PFSK-1 (cell line): ENCODE data around the gene ADAMTSL4.

Source experiments
- FOXP2 ChIP-seq: optimal IDR thresholded peaks from 2 replicates; pipeline ENCODE3; 2011; ENCODE audit warnings: borderline replicate concordance, control low read depth, inconsistent platforms; ENCODE audit not compliant: insufficient read depth; ENCODE audit errors: extremely low read length, extremely low read depth
- POLR2AphosphoS5 ChIP-seq: IDR thresholded peaks from 2 replicates; pipeline ENCODE4 v1.6.1; 2012; ENCODE audit warnings: low read depth, mild to moderate bottlenecking, control low read depth, low read length, moderate library complexity
- SIN3A ChIP-seq: IDR thresholded peaks from 2 replicates; pipeline ENCODE4 v1.6.1; 2012; ENCODE audit warnings: mild to moderate bottlenecking, low read length, moderate library complexity, borderline replicate concordance; ENCODE audit not compliant: insufficient read depth
- TAF1 ChIP-seq: IDR thresholded peaks from 2 replicates; pipeline ENCODE4 v1.6.1; 2012; ENCODE audit warnings: low read length, control low read depth, borderline replicate concordance; ENCODE audit not compliant: insufficient read depth
- TF ChIP-seq, protein P1 (sequence below), 2 experiments: IDR thresholded peaks; 2 replicates each; pipeline versions ENCODE4 v1.6.1 to v1.8.0; 2011 to 2012; ENCODE audit warnings: low read depth in 2 of 2, low read length in 2 of 2, control low read depth in 1 of 2, inconsistent platforms in 1 of 2, mild to moderate bottlenecking in 1 of 2, moderate library complexity in 1 of 2; ENCODE audit not compliant: insufficient read depth in 1 of 2

ADAMTSL4 gene

DNA sequence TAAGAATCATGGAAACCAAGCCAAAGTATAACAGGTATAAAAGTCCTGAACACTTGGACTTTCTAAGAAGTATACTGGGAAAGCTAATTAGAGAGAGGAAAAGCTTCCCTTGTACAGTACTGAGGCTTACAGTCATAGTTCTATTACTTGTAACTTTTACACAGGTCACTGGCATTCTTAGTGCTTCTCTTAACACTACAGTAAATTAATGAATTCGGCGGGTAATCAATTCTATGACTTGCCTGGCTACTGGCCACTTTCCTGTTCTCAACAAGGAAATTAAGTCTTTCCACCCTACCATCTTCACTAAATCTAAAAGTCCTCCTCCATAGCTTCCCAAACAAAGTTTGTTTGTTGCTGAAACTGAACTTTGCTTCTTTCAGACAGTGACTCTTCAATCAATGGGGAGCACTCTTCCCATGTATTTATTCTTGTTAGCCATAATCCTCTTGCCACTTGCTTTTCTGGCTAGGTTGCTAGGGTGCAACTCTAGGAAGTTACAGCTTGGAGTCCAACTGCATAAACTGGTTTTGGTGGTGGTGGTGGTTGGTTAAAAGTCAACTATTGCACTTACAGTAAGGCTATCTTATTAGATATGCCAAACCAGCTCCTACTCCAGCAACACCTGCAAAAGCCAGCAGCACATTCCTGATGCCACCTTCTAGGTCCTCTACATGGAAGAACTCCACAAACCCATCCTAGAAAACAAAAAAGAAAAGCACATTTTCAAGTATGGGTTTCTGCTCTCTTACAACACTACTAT, 27.8 kb downstream of the ADAMTSL4 start:
- TF ChIP-seq FOXP2 (no peak), TAF1 (no peak), POLR2AphosphoS5 (peak; percentile 49), SIN3A (no peak)

DNA sequence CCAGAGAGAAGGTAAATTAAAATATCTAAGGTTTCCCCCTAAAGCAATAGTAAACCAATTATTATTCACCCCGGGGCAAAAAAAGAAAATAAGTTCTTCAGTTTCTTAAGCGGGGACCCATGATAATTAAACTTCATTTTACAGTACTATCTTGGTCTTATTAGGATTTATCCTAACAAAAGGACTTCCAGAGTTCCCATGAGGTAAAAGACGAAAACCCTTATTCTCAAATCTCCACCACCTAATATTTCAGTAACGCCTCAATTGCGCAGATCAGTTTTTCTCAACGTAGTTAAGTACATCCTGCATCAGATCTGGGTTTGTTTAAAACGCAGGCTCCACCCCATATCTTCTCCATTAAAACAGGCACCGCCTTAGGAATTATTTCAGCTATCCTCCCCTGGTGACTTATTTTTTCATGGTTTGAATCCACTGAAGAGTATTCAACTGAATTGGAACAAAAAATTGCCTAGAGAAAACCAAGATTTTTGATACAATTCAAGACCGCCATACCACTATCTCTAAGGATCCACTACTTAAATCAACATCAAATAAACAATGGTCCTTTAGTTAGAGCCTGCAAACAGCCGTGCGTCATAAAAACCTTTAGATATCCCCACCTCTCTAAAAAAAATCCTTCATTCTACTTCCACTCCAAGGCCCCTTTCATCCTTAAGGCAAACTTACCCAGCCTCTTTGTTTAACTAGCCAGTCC, 28.5 kb downstream of the ADAMTSL4 start:
- TF ChIP-seq TAF1 (no peak), SIN3A (no peak), FOXP2 (no peak), POLR2AphosphoS5 (no peak; the same call in 1 of the 2 replicates)
- TF ChIP-seq, protein P1, sequence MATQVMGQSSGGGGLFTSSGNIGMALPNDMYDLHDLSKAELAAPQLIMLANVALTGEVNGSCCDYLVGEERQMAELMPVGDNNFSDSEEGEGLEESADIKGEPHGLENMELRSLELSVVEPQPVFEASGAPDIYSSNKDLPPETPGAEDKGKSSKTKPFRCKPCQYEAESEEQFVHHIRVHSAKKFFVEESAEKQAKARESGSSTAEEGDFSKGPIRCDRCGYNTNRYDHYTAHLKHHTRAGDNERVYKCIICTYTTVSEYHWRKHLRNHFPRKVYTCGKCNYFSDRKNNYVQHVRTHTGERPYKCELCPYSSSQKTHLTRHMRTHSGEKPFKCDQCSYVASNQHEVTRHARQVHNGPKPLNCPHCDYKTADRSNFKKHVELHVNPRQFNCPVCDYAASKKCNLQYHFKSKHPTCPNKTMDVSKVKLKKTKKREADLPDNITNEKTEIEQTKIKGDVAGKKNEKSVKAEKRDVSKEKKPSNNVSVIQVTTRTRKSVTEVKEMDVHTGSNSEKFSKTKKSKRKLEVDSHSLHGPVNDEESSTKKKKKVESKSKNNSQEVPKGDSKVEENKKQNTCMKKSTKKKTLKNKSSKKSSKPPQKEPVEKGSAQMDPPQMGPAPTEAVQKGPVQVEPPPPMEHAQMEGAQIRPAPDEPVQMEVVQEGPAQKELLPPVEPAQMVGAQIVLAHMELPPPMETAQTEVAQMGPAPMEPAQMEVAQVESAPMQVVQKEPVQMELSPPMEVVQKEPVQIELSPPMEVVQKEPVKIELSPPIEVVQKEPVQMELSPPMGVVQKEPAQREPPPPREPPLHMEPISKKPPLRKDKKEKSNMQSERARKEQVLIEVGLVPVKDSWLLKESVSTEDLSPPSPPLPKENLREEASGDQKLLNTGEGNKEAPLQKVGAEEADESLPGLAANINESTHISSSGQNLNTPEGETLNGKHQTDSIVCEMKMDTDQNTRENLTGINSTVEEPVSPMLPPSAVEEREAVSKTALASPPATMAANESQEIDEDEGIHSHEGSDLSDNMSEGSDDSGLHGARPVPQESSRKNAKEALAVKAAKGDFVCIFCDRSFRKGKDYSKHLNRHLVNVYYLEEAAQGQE (IDR thresholded peaks at IDR 0.05; ENCODE audit: insufficient read depth in 1 of 2, low read depth in 2 of 2, low read length in 2 of 2) = no peak

DNA sequence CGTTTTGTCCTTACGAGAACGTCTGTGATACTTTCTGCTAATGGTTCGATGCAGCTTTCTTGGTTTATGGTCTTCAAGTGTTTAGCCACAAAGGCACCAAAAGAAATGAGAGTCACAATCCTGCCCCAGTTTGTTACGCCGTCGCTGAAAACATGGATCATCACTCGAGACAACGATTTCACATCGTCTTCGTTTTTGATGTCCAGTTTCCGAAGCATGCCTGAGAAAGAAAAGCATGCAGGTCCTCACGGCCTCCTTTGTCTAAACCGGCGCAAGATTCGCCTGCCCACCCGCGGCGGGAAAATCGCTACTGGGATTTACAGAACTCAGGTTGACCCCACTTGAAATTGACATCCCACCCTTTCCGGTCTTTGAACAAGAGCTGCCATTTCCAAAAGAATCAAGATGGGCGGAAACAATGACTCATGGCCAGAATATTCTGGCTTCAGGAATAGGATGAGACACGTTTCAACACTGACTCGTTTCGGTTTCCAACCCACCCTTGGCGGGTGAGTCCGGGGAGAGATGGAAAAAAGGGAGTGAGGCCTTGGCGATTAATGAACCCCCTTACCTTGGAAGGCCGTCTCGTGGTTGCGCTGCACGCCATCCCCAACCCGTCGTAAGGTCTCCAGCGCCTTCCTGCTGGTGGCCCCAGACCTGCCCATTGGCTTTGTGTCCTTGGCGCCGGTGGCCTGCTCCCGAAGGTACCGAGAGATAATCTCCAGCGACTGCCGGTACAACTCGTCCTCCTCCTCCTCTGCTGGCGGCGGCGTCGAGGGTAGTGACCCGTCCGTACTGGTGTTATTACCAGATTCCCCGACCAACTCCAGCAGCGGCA, 29.3 kb downstream of the ADAMTSL4 start:
- TF ChIP-seq POLR2AphosphoS5 (no peak), FOXP2 (no peak), TAF1 (peak; percentile 55; the same call in 1 of the 2 replicates), SIN3A (peak; percentile 88; the same call in 1 of the 2 replicates)
- TF ChIP-seq, protein P1 (IDR thresholded peaks at IDR 0.05; ENCODE audit: insufficient read depth in 1 of 2, low read depth in 2 of 2, low read length in 2 of 2) = peak in 1 of 2 experiments; percentile 44; a peak in 1 of 4 replicates

DNA sequence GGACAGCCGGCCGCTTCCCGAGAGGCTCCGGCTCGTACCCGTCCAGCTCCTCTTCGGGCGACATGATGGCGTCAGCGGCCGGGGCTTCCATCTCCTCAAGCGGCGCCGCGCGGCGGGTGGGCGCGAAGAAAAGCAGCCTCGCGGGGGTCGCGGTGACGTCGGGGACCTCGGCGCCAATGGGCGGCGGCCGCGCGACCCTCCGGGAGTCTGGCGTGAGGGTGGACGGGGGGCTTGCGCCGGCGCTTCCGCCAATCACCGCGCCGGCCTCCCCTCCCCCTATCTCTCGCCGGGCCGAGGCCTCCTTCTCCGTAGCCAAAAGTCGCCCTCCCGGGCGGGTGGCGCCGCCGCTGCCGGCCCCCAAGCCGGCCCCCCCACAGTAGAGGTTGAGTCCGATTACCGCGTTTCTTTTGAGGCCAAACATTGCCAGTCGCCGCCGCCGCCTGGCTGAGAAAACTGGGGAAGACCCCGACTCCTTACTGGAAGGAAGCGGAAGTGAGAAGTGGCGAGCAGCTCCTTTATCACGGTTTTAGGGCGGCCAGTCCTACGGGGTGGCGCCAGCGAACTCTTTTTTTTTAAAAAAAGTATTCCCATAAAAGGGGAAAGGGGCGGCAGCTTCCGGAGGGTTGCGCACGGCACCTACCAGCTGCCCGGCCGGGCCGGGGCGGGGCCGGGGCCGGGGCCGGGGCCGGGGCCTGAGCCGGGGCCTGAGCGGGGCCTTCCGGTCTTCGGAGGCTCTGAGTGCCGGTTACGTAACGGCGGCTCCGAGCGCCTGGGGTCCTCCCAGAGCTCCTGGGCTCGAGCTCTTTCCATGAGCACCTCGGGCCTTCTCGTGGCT, 30.1 kb downstream of the ADAMTSL4 start, which contains the start of gene MCL1:
TSS of gene MCL1 (minus strand) at position 501 of the 835 bp plus-strand sequence. CDS start at position 421, 80 bp downstream.
- TF ChIP-seq SIN3A (peak; percentile 77; the same call in 1 of the 2 replicates), FOXP2 (peak; percentile 5), POLR2AphosphoS5 (peak; percentile 99), TAF1 (peak; percentile 100)
- TF ChIP-seq, protein P1 (IDR thresholded peaks at IDR 0.05; ENCODE audit: insufficient read depth in 1 of 2, low read depth in 2 of 2, low read length in 2 of 2) = peak; percentile 32 to 73; a peak in 3 of 4 replicates
